PC-3 (cell line): ENCODE results near the gene NSMCE1.

Source experiments
- EZH2 ChIP-seq: fragments of 300-600 bp; sonication (generic); IDR thresholded peaks from one replicate; pipeline ENCODE4 v1.6.1; 2017; ENCODE audit warnings: antibody characterized with exemption, mild to moderate bottlenecking, low read length; ENCODE audit not compliant: unreplicated experiment
- TF ChIP-seq, protein P1 (sequence below): fragments of 300-600 bp; sonication (generic); conservative IDR thresholded peaks from 2 replicates; pipeline ENCODE4 v1.5.1; 2017; ENCODE audit warnings: antibody characterized with exemption, low read depth, mild to moderate bottlenecking, low read length

GRCh38 chr16:27286451-27286850 is 17.9 kb upstream of the NSMCE1 start:
- TF ChIP-seq, protein P1, sequence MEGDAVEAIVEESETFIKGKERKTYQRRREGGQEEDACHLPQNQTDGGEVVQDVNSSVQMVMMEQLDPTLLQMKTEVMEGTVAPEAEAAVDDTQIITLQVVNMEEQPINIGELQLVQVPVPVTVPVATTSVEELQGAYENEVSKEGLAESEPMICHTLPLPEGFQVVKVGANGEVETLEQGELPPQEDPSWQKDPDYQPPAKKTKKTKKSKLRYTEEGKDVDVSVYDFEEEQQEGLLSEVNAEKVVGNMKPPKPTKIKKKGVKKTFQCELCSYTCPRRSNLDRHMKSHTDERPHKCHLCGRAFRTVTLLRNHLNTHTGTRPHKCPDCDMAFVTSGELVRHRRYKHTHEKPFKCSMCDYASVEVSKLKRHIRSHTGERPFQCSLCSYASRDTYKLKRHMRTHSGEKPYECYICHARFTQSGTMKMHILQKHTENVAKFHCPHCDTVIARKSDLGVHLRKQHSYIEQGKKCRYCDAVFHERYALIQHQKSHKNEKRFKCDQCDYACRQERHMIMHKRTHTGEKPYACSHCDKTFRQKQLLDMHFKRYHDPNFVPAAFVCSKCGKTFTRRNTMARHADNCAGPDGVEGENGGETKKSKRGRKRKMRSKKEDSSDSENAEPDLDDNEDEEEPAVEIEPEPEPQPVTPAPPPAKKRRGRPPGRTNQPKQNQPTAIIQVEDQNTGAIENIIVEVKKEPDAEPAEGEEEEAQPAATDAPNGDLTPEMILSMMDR = no peak
- no peak for TF ChIP-seq EZH2
